BJ (cell line): ENCODE measurements around the gene PLEK2. TPM values are rescaled to one million over a fixed set of nuclear protein-coding genes. Genes with fewer than 3 reads are reported as not detected.

Experiments used
- CTCF ChIA-PET: fragments of 350-600 bp; formaldehyde crosslinking; extraction: SDS; loops from one replicate; lab custom pipeline; 2021; ENCODE audit warnings: antibody characterized with exemption, inconsistent platforms; lab: Yijun Ruan, JAX
- POLR2A ChIA-PET: fragments of 300-600 bp; sonication (Branson Sonifier 250); formaldehyde crosslinking; extraction: SDS; loops from one replicate; lab custom pipeline; 2021; ENCODE audit warnings: antibody characterized with exemption; lab: Charles Lee
- DNase-seq: peaks from one replicate; pipeline ENCODE4 v3.0.0-alpha.2; 2011; ENCODE audit warnings: low read depth
- H3K27me3 ChIP-seq: 2 replicates; pipeline ENCODE4 v1.6.0; 2011; ENCODE audit warnings: low read length; ENCODE audit not compliant: control insufficient read depth, insufficient read depth
- H3K36me3 ChIP-seq: 2 replicates; pipeline ENCODE4 v1.5.1; 2011; ENCODE audit warnings: low read length; ENCODE audit not compliant: control insufficient read depth, insufficient read depth
- H3K4me3 ChIP-seq: 2 replicates; pipeline ENCODE4 v1.5.1; 2011; ENCODE audit warnings: low read depth, mild to moderate bottlenecking, control low read depth, low read length
- CTCF ChIP-seq: IDR thresholded peaks from 2 replicates; pipeline ENCODE4 v1.5.1; 2011; ENCODE audit warnings: low read depth, mild to moderate bottlenecking, control low read depth, inconsistent platforms, low read length, moderate library complexity; ENCODE audit not compliant: insufficient read depth
- polyA plus RNA-seq: library from polyadenylated mRNA; depleted of rRNA; stranded (reverse); fragments of >200 nt; gene quantifications from 2 replicates; pipeline ENCODE4 v1.2.3, GENCODE V29; 2011

PLEK2 gene
- polyA plus RNA-seq, 1 experiment: 2.2 TPM

- Histone ChIP-seq H3K4me3 (no peak overlapping the region), H3K27me3 (no peaks in the 10 kb centered on the region), H3K36me3 (no peaks in the 10 kb centered on the region; the same call in 1 of the 2 replicates)
- TF ChIP-seq CTCF: no peak
- ChIA-PET CTCF (interaction anchor here (0.7 kb wide), 1 partner anchor 15 kb away, joined by 3 read pairs; no protein-coding TSS in a partner anchor), POLR2A (no interaction called here)
- no peak for DNase-seq
Observed at GRCh38 chr14:67395086-67395875, 16.7 kb downstream of the PLEK2 start.

- H3K27me3 ChIP-seq: no peaks in the 10 kb centered on the region
- POLR2A ChIA-PET: no interaction called here
- no peak overlapping the region for H3K4me3 ChIP-seq
- DNase-seq: no peak
- CTCF ChIA-PET: interaction anchor here (1.1 kb wide), 1 partner anchor 34 kb away, joined by 3 read pairs; no protein-coding TSS in a partner anchor
- no peaks in the 10 kb centered on the region; the same call in 1 of the 2 replicates for H3K36me3 ChIP-seq
- TF ChIP-seq CTCF: no peak
Observed at GRCh38 chr14:67393689-67394088, 18.3 kb downstream of the PLEK2 start.

GRCh38 chr14:67392800-67393199 is 19.2 kb downstream of the PLEK2 start:
- DNase-seq: no peak
- H3K36me3 ChIP-seq: no peaks in the 10 kb centered on the region; the same call in 1 of the 2 replicates
- no peak for TF ChIP-seq CTCF
- no peaks in the 10 kb centered on the region for H3K27me3 ChIP-seq
- ChIA-PET POLR2A (no interaction called here), CTCF (no interaction called here)
- no peak overlapping the region for H3K4me3 ChIP-seq

GRCh38 chr14:67392123-67392522 is 19.8 kb downstream of the PLEK2 start:
- H3K36me3 ChIP-seq: no peaks in the 10 kb centered on the region; the same call in 1 of the 2 replicates
- H3K4me3 ChIP-seq: no peak overlapping the region
- TF ChIP-seq CTCF: no peak
- ChIA-PET CTCF (interaction anchor here (1.1 kb wide), 1 partner anchor 192 kb away, joined by 3 read pairs; no protein-coding TSS in a partner anchor), POLR2A (no interaction called here)
- DNase-seq: no peak
- no peaks in the 10 kb centered on the region for H3K27me3 ChIP-seq

GRCh38 chr14:67391268-67391667 is 20.7 kb downstream of the PLEK2 start:
- ChIA-PET CTCF (interaction anchor here (1.1 kb wide), 2 partner anchors 31 to 193 kb away, joined by 3 read pairs; partner anchors contain the start of genes ATP6V1D and EIF2S1), POLR2A (no interaction called here)
- no peaks in the 10 kb centered on the region; the same call in 1 of the 2 replicates for H3K36me3 ChIP-seq
- DNase-seq: no peak
- no peak for TF ChIP-seq CTCF
- no peak overlapping the region for H3K4me3 ChIP-seq
- H3K27me3 ChIP-seq: no peaks in the 10 kb centered on the region
